ENCODE results near the gene MPP2.
A peak's percentile ranks its signal among the peaks of the same experiment; 100 is the strongest.

MPP2 gene

DNA sequence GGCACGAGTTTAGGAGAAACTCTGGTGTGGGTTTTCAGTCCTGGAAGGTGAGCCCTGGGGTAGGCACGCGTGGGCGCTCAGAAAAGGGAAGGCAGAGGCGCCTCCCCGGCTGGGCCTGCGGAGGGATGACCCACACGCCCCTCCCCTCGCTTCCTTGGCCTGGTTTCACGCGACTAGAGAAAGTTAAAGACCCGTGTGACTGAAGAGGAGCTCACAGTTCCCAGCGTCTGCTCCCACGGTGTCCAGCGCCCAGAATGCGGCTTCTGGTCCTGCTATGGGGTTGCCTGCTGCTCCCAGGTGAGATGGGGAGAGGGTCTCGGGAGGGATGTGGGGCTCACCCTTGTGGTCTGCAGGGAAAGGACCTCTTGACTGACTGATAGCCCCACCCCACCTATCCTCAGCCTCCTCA, 60.4 kb downstream of the MPP2 start, which contains the start of gene CD300LG:
Gene CD300LG, plus strand, starts transcription at position 214 of the 409 bp plus-strand sequence. Its CDS starts 41 bp downstream, at position 255.
- no peak for DNase-seq (ENCODE audit: low spot score)

DNA sequence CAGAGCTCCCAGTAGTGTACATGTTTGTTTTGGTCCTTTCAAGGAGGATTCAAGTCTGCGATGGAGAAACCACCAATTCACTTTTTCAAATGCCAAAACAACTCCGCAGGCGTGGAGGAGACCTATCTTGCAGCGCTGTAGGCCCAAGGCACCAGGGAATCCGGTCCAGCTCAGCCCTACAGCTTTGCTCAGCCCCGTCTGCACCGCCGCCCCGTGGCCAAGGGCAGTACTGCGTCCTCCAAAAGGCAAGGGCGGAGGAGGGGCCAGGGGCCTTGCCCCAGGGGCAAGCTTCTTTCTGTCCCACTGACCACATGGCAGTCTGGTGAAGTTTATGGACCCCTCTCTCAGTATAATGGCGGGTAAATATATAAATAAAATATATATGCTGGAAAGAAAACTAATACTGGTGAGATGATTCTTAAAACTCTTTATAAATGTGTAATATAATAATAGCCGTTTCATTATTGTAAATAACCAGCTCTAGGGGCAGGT, 61.1 kb downstream of the MPP2 start:
- peak; percentile 87 for DNase-seq (ENCODE audit: low spot score)

DNA sequence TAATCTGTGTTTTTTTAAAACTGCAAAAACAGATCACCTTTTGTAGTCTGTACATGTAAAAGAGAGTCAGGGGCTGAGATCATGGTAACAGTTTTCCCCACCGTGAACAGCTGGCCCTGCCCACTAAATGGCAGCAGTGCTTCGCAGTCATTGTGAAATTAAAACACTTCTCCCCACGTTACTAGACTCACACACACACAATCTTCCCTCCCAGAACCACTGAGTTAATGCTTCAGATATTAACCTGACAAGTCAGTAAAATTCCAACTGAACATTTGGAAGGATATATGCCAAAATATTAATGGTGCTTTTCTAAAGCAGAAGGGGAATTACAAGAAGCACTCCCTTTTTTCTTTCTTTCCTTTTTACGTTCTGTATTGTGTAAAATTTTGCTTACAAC, 61.6 kb downstream of the MPP2 start:
- DNase-seq (ENCODE audit: low spot score): no peak

DNA sequence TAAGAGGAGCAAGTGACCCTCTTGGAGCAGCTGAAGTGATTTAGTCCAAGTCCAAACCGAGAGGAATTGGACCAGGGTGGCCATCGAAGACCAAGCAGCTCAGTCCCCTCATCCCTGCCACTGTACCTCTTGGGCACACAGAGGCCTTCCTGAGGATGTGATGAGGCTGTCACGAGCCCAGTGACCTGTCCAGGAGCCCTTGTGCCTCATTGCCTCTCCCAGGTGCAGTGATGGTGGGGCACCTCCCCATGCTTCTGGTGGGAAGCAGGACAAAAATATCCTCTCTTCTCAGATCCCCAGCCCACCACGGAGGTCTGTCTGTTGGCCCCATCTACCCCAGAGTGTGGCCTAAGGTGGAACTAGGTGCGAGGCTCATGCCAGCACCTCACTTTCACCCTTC, 63.1 kb downstream of the MPP2 start:
- DNase-seq (ENCODE audit: low spot score): no peak

DNA sequence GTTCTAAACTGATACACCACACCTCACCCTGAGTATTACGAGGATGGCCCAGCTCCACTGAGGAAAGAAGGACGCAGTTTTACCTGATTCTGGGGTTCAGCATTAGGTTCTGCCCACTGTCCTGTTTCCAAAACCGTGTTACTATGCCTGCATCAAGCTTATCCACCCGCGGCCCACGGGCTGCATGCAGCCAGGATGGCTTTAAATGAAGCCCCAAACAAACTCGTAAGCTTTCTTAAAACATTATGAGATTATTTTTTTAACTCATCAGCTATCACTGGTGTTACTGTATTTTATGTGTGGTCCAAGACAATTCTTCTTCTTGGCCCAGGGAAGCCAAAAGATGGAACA, 64.4 kb downstream of the MPP2 start:
- DNase-seq (ENCODE audit: low spot score): no peak

DNA sequence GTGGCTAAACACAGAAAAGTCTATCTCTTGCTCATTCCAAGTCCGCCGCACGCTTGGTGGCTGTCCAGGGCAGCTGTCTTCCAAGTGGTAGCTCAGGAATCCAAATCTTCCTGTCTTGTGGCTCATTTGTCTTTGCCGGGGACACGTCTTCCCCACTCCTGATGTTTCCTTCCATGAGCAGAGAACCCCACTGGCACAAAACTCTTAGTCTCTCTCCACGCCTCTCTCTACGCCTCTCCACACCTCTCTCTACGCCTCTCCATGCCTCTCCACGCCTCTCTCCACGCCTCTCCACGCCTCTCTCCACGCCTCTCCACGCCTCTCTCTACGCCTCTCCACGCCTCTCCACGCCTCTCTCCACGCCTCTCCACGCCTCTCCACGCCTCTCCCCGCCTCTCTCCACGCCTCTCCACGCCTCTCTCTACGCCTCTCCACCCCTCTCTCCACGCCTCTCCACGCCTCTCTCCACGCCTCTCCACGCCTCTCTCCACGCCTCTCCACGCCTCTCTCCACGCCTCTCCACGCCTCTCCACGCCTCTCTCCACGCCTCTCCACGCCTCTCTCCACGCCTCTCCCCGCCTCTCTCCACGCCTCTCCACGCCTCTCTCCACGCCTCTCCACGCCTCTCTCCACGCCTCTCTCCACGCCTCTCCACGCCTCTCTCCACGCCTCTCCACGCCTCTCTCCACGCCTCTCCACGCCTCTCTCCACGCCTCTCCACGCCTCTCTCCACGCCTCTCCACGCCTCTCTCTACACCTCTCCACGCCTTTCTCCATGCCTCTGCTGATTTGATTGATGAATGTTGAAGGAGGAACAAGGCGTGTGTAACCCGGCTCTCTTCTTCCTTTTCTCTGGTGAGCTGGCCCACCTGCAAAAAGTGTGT, 65.0 kb downstream of the MPP2 start:
- DNase-seq (ENCODE audit: low spot score): peak; percentile 48

DNA sequence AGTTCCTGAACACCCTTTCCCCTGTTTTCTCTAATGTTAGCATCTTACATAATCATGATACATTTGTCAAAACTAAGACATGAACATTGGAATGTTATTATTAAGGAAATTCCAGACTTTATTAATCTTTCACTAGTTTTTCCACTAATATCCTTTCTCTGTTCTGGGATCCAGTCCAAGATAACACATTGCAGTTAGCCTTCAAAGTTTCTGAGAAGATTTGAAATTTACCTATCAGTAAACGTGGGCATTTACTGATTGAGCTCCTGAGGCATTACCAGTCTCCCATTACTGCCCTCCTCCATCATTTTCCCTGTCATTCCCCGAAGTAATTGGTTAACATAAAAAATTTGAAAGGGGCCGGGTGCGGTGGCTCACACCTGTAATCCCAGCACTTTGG, 66.1 kb downstream of the MPP2 start:
- DNase-seq (ENCODE audit: low spot score): no peak

DNA sequence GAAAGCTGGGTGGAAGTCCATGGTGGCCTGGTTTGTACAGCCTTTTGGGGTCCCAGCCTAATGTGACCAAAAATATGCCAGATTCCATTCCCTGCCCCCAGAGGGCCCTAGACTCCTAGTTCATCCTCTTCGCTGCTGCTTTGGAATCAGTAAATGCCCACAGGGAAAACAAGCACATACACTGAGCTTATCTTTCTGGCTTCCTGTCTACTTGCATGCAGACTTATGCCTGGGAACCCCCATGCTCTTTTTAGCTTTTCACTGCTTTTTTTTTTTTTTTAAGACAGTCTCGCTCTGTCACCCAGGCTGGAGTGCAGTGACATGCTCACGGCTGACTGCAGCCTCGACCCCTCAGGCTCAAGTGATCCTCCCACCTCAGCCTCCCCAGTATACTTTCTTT, 66.5 kb downstream of the MPP2 start:
- DNase-seq (ENCODE audit: low spot score): peak; percentile 51

DNA sequence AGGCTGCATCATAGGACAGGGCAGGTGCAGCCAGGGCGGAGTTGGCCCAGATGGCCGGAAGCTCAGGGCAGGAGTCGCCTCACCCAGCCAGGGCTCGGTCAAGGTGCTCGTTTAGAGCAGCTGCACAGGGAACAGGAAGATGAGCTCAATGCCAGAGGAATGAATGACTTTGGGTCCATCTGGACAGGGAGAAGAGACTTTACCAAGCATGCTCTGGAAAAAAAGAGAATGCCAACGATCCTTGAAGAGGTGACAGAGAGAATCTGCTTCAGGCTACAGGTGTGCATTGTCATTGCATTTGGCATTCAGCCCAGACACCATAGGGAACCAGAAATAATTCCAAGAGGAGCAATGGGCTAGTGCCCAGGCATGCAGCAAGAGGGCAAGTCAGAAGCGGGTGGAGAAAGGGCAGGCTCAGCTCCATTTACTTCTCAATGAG, 67.6 kb downstream of the MPP2 start:
- peak; percentile 46 for DNase-seq (ENCODE audit: low spot score)

DNA sequence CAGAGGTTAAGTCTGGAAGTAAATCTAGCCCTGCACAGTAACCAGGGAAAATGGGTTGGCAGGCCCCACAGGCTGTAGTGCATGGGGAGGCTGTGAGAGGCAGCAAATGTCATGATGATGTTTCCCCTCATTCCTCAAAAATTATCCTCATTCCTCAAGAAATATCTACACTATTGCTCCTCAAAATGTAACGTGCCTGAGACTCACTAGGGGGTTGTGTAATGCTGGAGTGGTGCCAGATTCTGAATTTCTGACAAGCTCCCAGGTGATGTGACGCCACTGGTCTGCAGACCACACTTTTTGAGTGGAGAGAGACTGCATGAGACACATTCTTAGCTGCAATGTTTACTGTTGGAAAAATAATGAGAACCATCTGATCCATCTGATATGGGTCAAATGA, 73.2 kb downstream of the MPP2 start:
- DNase-seq (ENCODE audit: low spot score): no peak

DNA sequence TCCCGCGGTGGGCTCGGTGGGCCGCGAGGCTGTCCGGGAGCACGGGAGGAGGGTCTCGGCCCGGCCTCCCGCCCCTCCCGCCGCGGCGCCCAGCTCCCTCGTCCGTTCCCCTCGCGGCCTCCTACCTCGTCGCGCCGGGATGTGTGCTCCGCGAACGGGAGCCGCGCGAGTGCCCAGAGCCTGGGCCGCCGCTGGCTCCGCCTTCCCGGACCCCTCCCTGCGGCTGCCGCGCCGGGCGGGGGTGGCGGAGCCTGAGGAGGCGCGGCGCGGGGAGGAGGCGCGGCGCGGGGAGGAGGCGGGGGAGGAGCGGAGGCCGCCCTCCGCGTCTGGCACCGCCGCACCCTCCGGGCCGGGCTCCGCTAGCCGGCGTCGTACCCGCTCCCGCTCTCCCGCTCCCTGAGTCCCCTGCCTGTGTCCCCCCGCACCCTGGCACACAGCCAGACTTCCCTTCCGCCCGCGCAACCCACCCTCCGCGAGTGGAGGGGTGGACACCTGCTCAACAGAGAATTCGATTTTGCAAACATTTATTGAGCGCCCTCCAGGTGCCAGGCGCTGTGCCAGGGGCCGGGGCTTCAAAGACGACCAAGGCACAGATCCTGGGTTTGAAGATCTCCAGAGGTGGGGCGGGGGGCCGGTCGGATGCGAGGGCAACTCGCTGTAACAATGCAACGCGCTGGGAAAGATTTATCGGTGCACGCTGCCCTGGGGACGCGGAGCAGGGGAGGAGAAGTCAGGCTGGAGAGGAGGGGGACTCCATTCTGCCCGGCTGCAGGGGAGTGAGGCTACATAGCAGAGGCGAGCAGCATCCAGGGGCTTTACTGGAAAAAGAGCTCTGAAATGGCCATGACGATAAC, 74.1 kb downstream of the MPP2 start, which contains the start of gene MPP3:
Gene MPP3, minus strand, starts transcription at position 171 of the 854 bp plus-strand sequence. CDS start 1,240 bp downstream, outside the sequence.
- peak; percentile 77 for DNase-seq (ENCODE audit: low spot score)

DNA sequence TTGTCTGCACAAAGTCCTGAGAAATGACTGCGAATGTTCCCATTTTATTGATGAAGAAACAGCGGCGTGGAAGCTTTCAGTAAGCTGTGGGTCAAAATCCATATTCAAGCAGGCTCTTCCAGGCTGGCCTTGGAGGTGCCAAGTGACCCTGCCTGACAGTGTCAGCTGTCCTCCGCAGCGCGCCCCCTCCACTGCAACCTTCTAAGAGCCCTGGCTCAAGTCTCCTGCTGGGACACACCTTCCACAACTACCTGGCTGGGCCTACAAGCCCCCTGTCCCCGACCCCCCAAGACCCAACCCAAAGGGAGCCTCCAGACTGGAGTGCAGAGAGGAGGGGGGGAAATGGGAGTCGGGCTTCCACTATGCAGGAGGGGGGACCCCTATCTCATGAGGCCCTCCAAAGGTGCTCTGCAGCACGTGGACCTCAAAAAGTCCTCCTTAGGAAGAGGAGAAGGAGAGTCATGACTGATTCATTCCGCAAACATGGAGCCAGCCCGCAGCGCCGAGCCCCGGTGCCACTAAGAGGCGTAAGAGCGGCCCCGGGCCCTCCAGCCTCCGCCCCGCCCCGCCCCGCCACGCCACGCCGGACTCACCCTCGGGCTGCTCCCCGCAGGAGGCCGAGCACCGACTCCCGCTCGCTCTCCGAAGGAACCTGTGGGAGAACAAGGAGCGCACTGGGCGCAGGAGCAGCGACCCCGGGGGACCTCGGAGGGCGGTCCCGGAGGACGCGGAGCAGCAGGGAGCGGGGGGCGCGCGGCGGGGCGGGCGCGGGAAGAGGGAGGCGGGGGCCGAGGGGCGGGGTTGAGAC, 75.0 kb downstream of the MPP2 start:
- peak; percentile 67 for DNase-seq (ENCODE audit: low spot score)

DNA sequence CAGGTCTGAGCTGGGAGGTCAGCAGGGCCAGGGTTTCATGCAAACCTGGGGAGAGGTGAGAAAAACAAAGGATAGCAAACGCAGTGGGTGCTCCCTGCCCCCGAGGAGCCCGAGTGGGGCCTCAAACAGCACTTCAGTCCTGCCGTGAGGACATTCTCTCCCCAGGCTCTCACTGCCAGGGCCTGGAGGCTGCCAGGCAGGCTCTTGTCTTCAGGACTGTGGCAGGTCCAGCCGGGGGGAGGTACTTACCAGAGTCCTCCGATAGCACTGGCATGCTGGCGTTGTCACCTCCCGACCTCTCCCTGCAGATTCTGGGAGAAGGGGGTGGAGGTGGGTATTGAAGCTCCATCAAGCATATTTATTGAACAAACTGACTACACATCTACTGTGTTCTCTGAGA, 75.7 kb downstream of the MPP2 start:
- no peak for DNase-seq (ENCODE audit: low spot score)

DNA sequence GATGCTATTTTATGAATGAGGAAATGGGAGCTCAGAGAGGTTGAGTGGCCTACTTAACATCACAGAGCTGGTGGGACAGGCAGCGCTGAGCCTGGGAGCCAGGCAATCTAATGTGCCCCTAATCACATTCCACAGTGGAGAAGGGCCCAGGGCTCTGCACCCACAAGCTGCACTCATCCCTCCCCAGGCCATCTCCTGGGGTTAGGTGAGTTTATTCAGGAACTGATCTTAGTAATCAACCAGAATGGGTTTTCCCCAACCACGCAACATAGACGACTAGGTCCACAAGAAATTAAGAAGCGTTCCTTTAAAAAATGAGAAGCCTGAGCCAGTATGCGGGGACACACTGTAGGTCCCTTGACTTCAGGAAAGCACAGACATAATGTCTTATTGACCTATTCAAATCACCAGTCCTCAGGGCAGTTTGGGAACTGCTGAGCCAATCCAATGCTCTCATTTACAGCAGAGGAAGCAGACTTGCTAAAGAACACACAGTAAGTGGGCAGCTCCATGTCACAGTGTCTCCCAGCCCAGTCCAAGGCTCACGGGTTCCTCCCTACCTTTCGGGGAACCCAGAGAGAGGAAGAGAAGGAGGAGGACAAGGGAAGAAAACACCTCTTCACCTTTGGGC, 76.7 kb downstream of the MPP2 start:
- no peak for DNase-seq (ENCODE audit: low spot score)

DNA sequence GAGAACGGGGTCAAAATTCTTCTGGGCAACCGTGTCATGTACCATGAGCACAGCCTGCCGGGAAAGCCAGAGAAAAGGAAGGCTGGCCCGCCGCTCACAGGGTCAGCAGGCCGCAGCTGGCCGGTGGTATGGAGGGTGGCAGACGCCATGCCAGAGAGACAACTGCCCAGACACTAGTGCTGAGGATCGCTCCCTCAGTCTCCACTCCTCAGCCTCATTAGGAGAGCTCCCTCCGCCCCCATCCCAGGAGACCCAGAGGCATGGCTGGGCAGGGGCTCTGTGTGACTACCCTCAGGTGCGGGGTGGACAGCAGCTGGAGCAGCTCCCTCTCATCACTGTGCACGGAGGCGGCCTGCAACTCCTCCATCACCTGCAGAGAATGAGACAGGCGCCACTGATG, 77.6 kb downstream of the MPP2 start:
- no peak for DNase-seq (ENCODE audit: low spot score)

DNA sequence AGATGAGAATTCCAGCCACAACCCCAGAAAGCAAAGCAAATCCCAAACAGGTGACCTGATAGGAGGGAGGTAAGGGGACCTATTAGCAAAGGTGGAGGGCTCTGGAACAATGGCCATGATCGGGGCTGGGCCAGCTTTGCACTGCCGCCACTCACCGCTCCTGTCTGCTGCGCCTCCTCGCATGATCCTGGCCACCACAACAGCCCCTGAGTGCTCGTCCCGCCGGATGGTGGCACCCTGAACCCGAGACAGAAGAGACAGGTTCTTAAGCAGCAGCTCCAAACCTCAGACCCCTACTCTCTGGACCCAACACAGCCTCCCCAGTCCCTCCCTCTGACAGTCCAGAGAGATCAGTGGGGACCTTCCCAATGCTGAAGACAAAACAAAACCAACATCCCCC, 79.7 kb downstream of the MPP2 start:
- no peak for DNase-seq (ENCODE audit: low spot score)

DNA sequence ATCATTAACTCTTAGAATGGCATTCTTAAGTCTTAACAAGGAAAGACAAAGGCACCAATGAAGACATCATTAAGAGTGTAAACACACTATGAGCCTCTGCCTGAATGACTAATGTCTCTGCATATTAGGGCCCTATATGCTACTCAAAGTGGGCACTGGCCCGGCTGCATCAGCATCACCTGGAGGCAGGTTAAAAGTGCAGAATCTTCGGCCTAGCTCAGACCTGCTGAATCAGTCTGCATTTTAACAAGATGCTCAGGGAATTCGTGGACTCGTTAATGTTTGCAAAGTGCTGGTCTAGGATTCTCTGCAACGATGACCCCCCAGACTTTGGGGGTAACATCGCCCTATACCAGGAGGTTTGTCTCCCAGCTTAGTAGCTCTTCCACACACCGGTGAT, 81.1 kb downstream of the MPP2 start:
- DNase-seq (ENCODE audit: low spot score): no peak

DNA sequence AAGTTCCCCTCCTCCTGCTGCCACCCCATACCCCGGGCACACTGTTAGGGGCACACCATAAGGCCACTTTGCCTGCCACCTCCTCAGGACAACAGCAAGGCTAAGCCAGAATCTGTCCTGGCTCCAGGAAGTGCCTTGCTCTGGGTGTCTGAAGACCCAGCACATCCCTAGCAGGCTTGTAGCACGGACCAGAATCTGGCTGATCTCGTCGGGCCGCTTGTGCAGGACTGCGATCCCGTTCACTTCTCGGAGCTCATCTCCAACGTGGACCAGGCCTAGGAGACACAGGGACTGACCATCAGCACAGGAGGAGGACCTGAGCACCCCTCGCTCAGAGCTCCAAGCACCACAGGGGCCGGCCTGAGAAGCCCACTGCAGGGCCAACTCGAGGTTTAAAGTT, 81.8 kb downstream of the MPP2 start:
- no peak for DNase-seq (ENCODE audit: low spot score)

Measured in HuH-7.5 (cell line).